Fibroblast of villous mesenchyme (primary cell): ENCODE results near the gene INPP4B. TPM values are rescaled to one million over a fixed set of nuclear protein-coding genes. Genes with fewer than 3 reads are reported as not detected.

ENCODE experiments used
- DNase-seq: peaks from one replicate; pipeline ENCODE4 v3.0.0-alpha.2; 2010; ENCODE audit warnings: low read depth
- H3K4me3 ChIP-seq: 2 replicates; pipeline ENCODE4 v1.5.1; 2011; ENCODE audit warnings: low read depth, mild to moderate bottlenecking, low read length
- CTCF ChIP-seq: IDR thresholded peaks from 2 replicates; pipeline ENCODE4 v1.5.1; 2012; ENCODE audit warnings: low read depth, mild to moderate bottlenecking, low read length; ENCODE audit not compliant: insufficient read depth
- total RNA-seq: library from RNA; depleted of rRNA; stranded (reverse); fragments of >200 nt; gene quantifications from 2 replicates; pipeline ENCODE4 v1.2.3, GENCODE V29; 2012

Gene INPP4B
- total RNA-seq, 1 donor, result 64.3 TPM

GRCh38 chr4:142781114-142781513 lies 65.0 kb downstream of the INPP4B start:
- no peak for DNase-seq
- no peak for TF ChIP-seq CTCF
- no peak overlapping the region for H3K4me3 ChIP-seq

- H3K4me3 ChIP-seq, result no peak overlapping the region
- DNase-seq, result no peak
- TF ChIP-seq CTCF, result no peak
Observed at GRCh38 chr4:142778900-142779299, 67.2 kb downstream of the INPP4B start.

DNA sequence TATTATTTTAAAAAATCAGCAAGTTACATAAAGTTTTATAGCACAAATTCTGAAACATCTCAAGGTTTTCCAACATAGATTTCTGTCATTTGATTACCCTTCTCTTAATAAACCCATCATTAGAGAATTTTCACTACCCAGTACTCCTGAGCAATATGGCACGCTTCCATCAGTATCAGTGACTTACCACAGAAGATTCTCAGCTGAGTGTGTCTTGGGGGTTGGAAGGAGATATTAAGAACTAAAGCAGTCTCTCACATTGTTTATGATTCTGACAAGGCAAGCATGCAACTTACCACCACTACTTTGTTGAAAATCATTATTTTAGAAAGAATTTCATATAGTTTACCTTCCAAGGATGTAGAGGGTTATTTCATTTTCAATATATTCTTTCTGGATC lies 67.7 kb downstream of the INPP4B start:
- H3K4me3 ChIP-seq, result no peak overlapping the region
- TF ChIP-seq CTCF, result no peak
- DNase-seq, result peak; percentile 13

DNA sequence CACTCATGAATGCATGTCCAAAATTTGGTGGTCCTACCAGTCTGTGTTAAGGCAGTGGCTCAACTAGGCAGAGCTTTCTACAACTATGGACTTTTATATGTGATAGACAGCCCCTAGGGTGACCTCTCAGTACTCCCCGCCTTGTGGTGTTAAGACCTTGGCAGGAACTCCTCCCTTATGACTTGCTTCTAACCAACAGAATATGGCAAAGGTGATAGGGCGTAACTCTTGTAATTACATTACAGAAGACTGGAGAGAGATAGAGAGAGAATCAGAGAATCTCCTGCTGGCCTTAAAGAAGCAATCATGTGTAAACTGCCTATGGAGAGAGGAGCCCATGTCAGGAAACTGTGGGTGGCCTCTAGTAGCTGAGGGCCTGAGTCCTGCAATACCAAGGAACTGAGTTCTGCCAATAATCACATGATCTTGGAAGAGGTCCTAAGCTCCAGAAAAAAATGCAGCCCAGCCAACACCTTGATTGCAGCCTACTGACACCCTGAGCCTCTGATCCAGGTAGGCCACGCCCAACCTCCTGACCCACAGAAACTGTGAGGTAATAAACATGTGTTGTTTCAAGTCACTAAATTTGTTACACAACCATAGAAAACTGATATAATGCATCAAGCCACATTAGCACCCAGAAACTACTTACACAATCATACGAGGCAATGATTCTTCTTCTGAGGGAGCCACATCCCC lies 68.9 kb downstream of the INPP4B start:
- TF ChIP-seq CTCF, result no peak
- DNase-seq, result peak; percentile 12
- no peak overlapping the region for H3K4me3 ChIP-seq

GRCh38 chr4:142776026-142776425 lies 70.1 kb downstream of the INPP4B start:
- no peak for DNase-seq
- no peak for TF ChIP-seq CTCF
- no peak overlapping the region for H3K4me3 ChIP-seq

- no peak overlapping the region for H3K4me3 ChIP-seq
- TF ChIP-seq CTCF, result no peak
Observed at GRCh38 chr4:142773505-142773904, 72.6 kb downstream of the INPP4B start.

DNA sequence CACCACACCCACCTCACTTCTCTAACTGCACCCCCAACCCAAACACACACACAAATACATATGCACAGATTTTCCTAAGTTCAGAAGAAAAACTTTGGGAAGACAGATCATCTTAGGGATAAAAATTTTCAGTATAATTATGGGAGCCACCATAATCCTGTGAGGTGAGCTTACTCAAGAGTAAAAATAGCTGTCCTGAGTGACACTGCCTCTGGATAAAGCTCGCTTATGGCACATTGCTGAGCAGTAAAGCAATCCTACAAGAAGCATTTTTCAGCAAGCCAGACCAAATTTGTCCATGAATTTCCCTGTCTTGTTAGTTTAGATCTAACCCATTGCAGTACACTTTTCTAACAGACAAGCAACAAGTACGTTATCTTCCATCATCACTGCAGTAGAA lies 83.8 kb downstream of the INPP4B start:
- no peak for TF ChIP-seq CTCF
- DNase-seq, result no peak
- no peak overlapping the region for H3K4me3 ChIP-seq

More at GRCh38 chr4:142773505-142773904, 72.6 kb downstream of the INPP4B start:
- DNase-seq, result no peak
